NB4 (cell line): Measurements from ENCODE around the gene PLAGL2.

ENCODE experiments used
- MYC ChIP-seq: IDR thresholded peaks from 2 replicates; pipeline ENCODE4 v1.6.1; 2011; ENCODE audit warnings: low read depth, low read length
- POLR2A ChIP-seq: IDR thresholded peaks from 2 replicates; pipeline ENCODE4 v1.6.1; 2011; ENCODE audit warnings: mild to moderate bottlenecking; ENCODE audit not compliant: insufficient read length; ENCODE audit errors: extremely low read depth
- TF ChIP-seq, protein P1 (sequence below): IDR thresholded peaks from one replicate; pipeline ENCODE4 v1.5.1; 2012; ENCODE audit warnings: low read depth, low read length
- TF ChIP-seq, protein P2 (sequence below): IDR thresholded peaks from 2 replicates; pipeline ENCODE4 v1.6.1; 2011; ENCODE audit warnings: low read depth, low read length

DNA sequence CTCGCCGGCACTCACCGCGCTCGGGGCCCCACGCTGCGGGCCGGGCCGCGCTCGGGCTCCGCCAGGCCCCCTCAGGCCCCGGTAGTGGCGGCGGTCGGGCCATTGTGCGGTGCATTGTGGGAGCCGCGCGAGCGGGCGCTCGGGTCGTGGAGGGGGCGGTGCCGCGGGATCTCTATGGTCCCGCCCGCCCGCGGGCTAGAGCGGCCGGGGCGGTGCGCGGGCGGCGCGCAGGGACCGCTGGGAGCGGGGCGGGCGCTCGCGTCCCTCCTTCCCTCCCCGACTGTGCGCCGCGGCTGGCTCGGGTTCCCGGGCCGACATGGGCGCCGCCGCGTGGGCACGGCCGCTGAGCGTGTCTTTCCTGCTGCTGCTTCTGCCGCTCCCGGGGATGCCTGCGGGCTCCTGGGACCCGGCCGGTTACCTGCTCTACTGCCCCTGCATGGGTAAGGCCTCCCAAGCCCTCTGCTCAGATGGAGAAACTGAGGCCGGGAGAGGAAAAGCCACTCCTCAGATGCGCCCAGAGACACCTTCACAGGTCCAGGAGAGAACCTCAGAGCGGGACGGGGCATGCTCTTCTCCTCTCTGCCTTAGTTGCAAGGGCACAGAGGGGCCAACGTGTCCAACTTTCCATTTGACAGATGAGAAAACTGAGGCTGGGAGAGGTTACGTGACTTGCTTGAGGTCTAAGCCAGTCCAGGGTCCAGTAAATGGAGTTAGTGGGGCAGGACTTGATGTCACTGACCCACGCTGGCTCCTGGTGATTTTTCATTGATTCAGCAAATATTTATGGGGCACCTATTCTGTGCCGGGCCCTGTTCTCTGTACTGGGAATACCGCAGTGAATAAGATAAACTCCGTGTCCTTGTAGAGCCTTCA is at the start of gene PLAGL2, which contains the start of gene POFUT1:
- TF ChIP-seq, protein P1, sequence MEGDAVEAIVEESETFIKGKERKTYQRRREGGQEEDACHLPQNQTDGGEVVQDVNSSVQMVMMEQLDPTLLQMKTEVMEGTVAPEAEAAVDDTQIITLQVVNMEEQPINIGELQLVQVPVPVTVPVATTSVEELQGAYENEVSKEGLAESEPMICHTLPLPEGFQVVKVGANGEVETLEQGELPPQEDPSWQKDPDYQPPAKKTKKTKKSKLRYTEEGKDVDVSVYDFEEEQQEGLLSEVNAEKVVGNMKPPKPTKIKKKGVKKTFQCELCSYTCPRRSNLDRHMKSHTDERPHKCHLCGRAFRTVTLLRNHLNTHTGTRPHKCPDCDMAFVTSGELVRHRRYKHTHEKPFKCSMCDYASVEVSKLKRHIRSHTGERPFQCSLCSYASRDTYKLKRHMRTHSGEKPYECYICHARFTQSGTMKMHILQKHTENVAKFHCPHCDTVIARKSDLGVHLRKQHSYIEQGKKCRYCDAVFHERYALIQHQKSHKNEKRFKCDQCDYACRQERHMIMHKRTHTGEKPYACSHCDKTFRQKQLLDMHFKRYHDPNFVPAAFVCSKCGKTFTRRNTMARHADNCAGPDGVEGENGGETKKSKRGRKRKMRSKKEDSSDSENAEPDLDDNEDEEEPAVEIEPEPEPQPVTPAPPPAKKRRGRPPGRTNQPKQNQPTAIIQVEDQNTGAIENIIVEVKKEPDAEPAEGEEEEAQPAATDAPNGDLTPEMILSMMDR: no peak
- TF ChIP-seq, protein P2, sequence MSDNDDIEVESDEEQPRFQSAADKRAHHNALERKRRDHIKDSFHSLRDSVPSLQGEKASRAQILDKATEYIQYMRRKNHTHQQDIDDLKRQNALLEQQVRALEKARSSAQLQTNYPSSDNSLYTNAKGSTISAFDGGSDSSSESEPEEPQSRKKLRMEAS: peak; percentile 74
- peak; percentile 93 for TF ChIP-seq POLR2A
- TF ChIP-seq MYC: peak; percentile 90
